Hepatocyte (in vitro differentiated cells): Measurements from ENCODE around the gene DOK6. TPM values are rescaled to one million over a fixed set of nuclear protein-coding genes. Genes with fewer than 3 reads are reported as not detected.

Experiments
- DNase-seq: peaks from one replicate; pipeline ENCODE4 v3.0.0-alpha.2; 2016; ENCODE audit warnings: low spot score
- H2AFZ ChIP-seq: fragments of 200-600 bp; sonication (generic); 2 replicates; pipeline ENCODE4 v1.6.0; 2016; ENCODE audit warnings: antibody characterized with exemption, mild to moderate bottlenecking
- H3K27ac ChIP-seq: fragments of 200-600 bp; sonication (generic); 2 replicates; pipeline ENCODE4 v1.5.1; 2016; ENCODE audit warnings: mild to moderate bottlenecking
- H3K27me3 ChIP-seq: fragments of 200-600 bp; sonication (generic); 2 replicates; pipeline ENCODE4 v1.6.1; 2016
- H3K36me3 ChIP-seq: fragments of 200-600 bp; sonication (generic); replicated peaks from 2 replicates; pipeline ENCODE4 v1.5.1; 2016; ENCODE audit warnings: low read depth; ENCODE audit not compliant: insufficient read depth
- H3K4me1 ChIP-seq: fragments of 200-600 bp; sonication (generic); 2 replicates; pipeline ENCODE4 v1.5.1; 2016; ENCODE audit warnings: mild to moderate bottlenecking, moderate library complexity; ENCODE audit not compliant: insufficient read depth
- H3K4me2 ChIP-seq: fragments of 200-600 bp; sonication (generic); 2 replicates; pipeline ENCODE4 v1.6.0; 2016
- H3K4me3 ChIP-seq: fragments of 200-600 bp; sonication (generic); 2 replicates; pipeline ENCODE4 v1.5.1; 2016; ENCODE audit warnings: mild to moderate bottlenecking
- H3K79me2 ChIP-seq: fragments of 200-600 bp; sonication (generic); 2 replicates; pipeline ENCODE4 v1.6.0; 2017; ENCODE audit warnings: mild to moderate bottlenecking
- H3K9me2 ChIP-seq: fragments of 200-600 bp; sonication (generic); replicated peaks from 2 replicates; pipeline ENCODE4 v1.6.0; 2017; ENCODE audit warnings: mild to moderate bottlenecking; ENCODE audit not compliant: insufficient read depth
- H3K9me3 ChIP-seq: fragments of 200-600 bp; sonication (generic); 2 replicates; pipeline ENCODE4 v1.5.1; 2016; ENCODE audit warnings: low read depth, mild to moderate bottlenecking
- H4K20me1 ChIP-seq: fragments of 200-600 bp; sonication (generic); 2 replicates; pipeline ENCODE4 v1.6.0; 2016; ENCODE audit warnings: mild to moderate bottlenecking; ENCODE audit not compliant: insufficient read depth, poor library complexity, severe bottlenecking
- EZH2 ChIP-seq: fragments of 200-600 bp; sonication (generic); IDR thresholded peaks from 2 replicates; pipeline ENCODE4 v1.6.1; 2016; ENCODE audit warnings: antibody characterized with exemption, mild to moderate bottlenecking, borderline replicate concordance
- EZH2phosphoT487 ChIP-seq: fragments of 200-600 bp; sonication (generic); IDR thresholded peaks from one replicate; pipeline ENCODE4 v1.6.1; 2018; ENCODE audit warnings: antibody characterized with exemption, mild to moderate bottlenecking, low read depth, moderate library complexity; ENCODE audit not compliant: unreplicated experiment, severe bottlenecking
- WGBS: methylation state at CpG from one replicate; pipeline ENCODE4 v1.1.6; 2016; ENCODE audit warnings: low lambda C conversion rate; ENCODE audit errors: missing lambda C conversion rate; 5-methylcytosine and 5-hydroxymethylcytosine counted together
- polyA plus RNA-seq: library from polyadenylated mRNA; unstranded; fragments of >200 nt; fragmentation: Nextera tagmentation; extraction: Ambion mirVana; gene quantifications from 2 replicates; pipeline ENCODE4 v1.2.1, GENCODE V29; 2016
- total RNA-seq: library from RNA; depleted of rRNA; stranded (reverse); fragments of >200 nt; gene quantifications from 2 replicates; pipeline ENCODE4 v1.2.3, GENCODE V29; 2014
- TF ChIP-seq, protein P1 (sequence below): fragments of 200-600 bp; sonication (generic); IDR thresholded peaks from 2 replicates; pipeline ENCODE4 v1.5.1; 2016; ENCODE audit warnings: antibody characterized with exemption, mild to moderate bottlenecking; ENCODE audit not compliant: poor library complexity

Gene DOK6
- total and polyA plus RNA-seq, 2 experiments from 2014 or later: 2.6 to 4.0 TPM

- H3K4me3 ChIP-seq: no peak overlapping the region
- H3K36me3 ChIP-seq: no peaks in the 10 kb centered on the region
- H3K4me1 ChIP-seq: no peaks in the 10 kb centered on the region
- H3K9me3 ChIP-seq: no peaks in the 10 kb centered on the region
- H2AFZ ChIP-seq: no peak overlapping the region
- no peaks in the 10 kb centered on the region for H4K20me1 ChIP-seq
- no peaks in the 10 kb centered on the region for H3K27me3 ChIP-seq
- DNase-seq: no peak
- H3K27ac ChIP-seq: no peak overlapping the region
- 86% methylated on average over 10 of the region's 10 CpGs for WGBS
- no peak overlapping the region for H3K4me2 ChIP-seq
- H3K79me2 ChIP-seq: no peaks in the 10 kb centered on the region
- no peak for TF ChIP-seq EZH2
- TF ChIP-seq, protein P1, sequence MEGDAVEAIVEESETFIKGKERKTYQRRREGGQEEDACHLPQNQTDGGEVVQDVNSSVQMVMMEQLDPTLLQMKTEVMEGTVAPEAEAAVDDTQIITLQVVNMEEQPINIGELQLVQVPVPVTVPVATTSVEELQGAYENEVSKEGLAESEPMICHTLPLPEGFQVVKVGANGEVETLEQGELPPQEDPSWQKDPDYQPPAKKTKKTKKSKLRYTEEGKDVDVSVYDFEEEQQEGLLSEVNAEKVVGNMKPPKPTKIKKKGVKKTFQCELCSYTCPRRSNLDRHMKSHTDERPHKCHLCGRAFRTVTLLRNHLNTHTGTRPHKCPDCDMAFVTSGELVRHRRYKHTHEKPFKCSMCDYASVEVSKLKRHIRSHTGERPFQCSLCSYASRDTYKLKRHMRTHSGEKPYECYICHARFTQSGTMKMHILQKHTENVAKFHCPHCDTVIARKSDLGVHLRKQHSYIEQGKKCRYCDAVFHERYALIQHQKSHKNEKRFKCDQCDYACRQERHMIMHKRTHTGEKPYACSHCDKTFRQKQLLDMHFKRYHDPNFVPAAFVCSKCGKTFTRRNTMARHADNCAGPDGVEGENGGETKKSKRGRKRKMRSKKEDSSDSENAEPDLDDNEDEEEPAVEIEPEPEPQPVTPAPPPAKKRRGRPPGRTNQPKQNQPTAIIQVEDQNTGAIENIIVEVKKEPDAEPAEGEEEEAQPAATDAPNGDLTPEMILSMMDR: no peak
- TF ChIP-seq EZH2phosphoT487: no peak
- no peaks in the 10 kb centered on the region for H3K9me2 ChIP-seq
Observed at GRCh38 chr18:69567813-69568488, 167.3 kb downstream of the DOK6 start.

GRCh38 chr18:69569133-69569532, 168.4 kb downstream of the DOK6 start:
- TF ChIP-seq, protein P1: no peak
- no peak overlapping the region for H3K27ac ChIP-seq
- H3K4me3 ChIP-seq: no peak overlapping the region
- no peaks in the 10 kb centered on the region for H3K4me1 ChIP-seq
- H2AFZ ChIP-seq: no peak overlapping the region
- H3K27me3 ChIP-seq: no peaks in the 10 kb centered on the region
- H3K36me3 ChIP-seq: no peaks in the 10 kb centered on the region
- DNase-seq: no peak
- H3K4me2 ChIP-seq: no peak overlapping the region
- H3K79me2 ChIP-seq: no peaks in the 10 kb centered on the region
- WGBS: 92% methylated on average over 2 of the region's 2 CpGs
- no peaks in the 10 kb centered on the region for H3K9me3 ChIP-seq
- H3K9me2 ChIP-seq: no peaks in the 10 kb centered on the region
- no peaks in the 10 kb centered on the region for H4K20me1 ChIP-seq

GRCh38 chr18:69574401-69574800, 173.7 kb downstream of the DOK6 start:
- Histone ChIP-seq H3K79me2 (no peaks in the 10 kb centered on the region), H3K4me2 (no peak overlapping the region), H4K20me1 (no peaks in the 10 kb centered on the region), H3K36me3 (no peaks in the 10 kb centered on the region), H3K9me3 (no peaks in the 10 kb centered on the region), H3K4me1 (no peaks in the 10 kb centered on the region), H3K27ac (no peak overlapping the region), H3K4me3 (no peak overlapping the region), H2AFZ (no peak overlapping the region), H3K27me3 (no peaks in the 10 kb centered on the region), H3K9me2 (no peaks in the 10 kb centered on the region)
- DNase-seq: no peak
- WGBS: 85% methylated on average over 2 of the region's 2 CpGs
- no peak for TF ChIP-seq EZH2
- no peak for TF ChIP-seq EZH2phosphoT487
- TF ChIP-seq, protein P1: no peak

DNA sequence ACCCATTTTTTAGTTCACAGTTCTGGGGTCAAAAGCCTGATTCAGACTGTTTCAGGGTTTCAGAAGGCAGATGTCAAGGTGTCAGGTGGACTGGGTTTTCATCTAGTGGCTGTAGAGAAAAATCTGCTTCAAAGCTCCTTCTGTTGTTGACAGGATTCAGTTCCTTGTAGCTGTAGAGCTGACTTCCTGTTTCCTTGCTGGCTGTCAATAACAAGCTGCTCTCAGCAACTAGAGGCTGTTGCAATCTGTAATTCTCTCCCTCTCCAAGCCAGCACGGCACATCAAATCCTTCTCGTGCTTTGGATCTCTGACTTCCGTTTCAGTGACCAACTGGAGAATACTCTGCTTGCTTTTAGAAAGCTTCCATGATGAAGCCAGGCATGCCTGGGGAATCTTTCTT, 179.4 kb downstream of the DOK6 start:
- Histone ChIP-seq H3K27me3 (no peaks in the 10 kb centered on the region), H3K9me3 (no peaks in the 10 kb centered on the region), H3K4me2 (no peak overlapping the region), H3K79me2 (no peaks in the 10 kb centered on the region), H3K4me1 (no peaks in the 10 kb centered on the region), H4K20me1 (no peaks in the 10 kb centered on the region), H3K27ac (no peak overlapping the region), H3K36me3 (no peaks in the 10 kb centered on the region), H3K9me2 (no peaks in the 10 kb centered on the region), H3K4me3 (no peak overlapping the region), H2AFZ (no peak overlapping the region)
- WGBS: 87% methylated on average over 3 of the region's 3 CpGs
- TF ChIP-seq, protein P1: no peak
- TF ChIP-seq EZH2phosphoT487 (no peak), EZH2 (no peak)
- no peak for DNase-seq
